ENCODE results near the gene MUC4. TPM values are rescaled to one million over a fixed set of nuclear protein-coding genes. Genes with fewer than 3 reads are reported as not detected.
A peak's percentile ranks its signal among the peaks of the same experiment; 100 is the strongest.

Gene MUC4
- total RNA-seq, 1 experiment from 2014 or later, result 1.5 TPM

DNA sequence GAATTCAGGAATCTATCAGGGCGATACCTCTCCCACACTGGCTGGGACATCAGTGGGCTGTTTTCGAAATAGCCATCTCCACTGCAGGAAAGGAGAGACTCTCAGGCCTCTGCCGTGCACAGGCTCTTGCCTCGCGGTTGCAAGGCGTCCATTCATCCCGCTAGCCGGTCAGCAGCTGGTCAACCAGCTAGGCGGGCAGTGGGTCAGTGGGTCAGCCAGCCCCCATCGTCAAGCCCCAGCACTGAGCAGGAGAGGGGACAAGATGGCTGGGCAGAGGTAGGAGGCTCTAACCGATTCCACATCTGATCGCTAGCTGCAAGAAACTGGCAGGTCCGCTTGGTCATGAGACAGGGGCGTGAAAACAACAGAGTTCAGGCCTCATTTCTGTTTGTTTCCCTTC, 45.1 kb downstream of the MUC4 start:
- no peaks in the 10 kb centered on the region for H3K36me3 ChIP-seq
- DNase-seq, result no peak
- H3K27me3 ChIP-seq, result no peaks in the 10 kb centered on the region

DNA sequence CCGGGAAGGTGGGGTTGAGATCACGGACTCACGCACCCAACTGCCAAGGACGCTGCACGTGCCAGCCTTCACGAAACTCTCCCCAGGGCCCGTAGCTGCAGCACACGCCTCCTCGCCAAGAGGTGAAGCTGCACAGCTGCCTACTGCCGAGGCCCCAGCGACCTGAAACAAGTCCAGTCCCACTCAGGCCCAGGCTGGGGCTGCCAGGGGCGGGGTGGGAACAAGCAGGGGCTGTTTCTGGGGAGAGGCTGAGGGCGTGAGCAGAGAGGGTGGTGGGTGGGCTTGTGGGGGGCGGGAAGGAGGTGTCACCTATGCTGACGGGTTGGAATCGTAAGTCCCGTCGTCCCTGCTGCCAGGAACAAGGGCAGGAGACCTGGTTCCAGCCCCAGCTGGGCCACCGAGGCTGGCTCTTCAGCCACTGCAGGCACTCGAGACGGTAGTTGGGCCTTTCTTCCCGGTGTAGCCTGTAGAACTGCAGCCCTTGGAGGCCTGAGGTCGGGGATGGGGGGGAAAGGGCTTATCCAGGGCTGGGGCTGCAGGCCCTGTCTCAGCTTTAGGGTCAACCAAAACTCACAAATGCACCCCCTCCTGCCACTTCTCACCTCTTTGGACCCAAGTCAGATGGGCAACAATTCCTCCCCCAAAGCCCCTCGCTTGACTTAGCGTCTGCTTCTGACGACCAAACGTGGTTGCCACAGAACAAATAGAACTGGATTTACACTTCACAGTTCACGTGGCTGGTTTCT, 46.6 kb downstream of the MUC4 start:
- no peaks in the 10 kb centered on the region for H3K36me3 ChIP-seq
- no peak overlapping the region for H3K27ac ChIP-seq
- no peak overlapping the region for H3K4me3 ChIP-seq
- no peak for DNase-seq
- H3K9me3 ChIP-seq (replicated peaks), result no peaks in the 10 kb centered on the region
- H3K27me3 ChIP-seq, result no peaks in the 10 kb centered on the region
- H3K4me1 ChIP-seq, result 0 out of 2 replicates have a peak, but pooled peaks cover 3% of the 10 kb centered on the region

More for the DNA sequence above, 45.1 kb downstream of the MUC4 start:
- H3K4me1 ChIP-seq, result 0 out of 2 replicates have a peak, but pooled peaks cover 3% of the 10 kb centered on the region
- no peak overlapping the region for H3K27ac ChIP-seq
- H3K4me3 ChIP-seq, result no peak overlapping the region
- no peaks in the 10 kb centered on the region for H3K9me3 ChIP-seq (replicated peaks)

GRCh38 chr3:195763843-195764825, 47.6 kb downstream of the MUC4 start:
- DNase-seq, result no peak
- H3K27ac ChIP-seq, result no peak overlapping the region
- no peaks in the 10 kb centered on the region for H3K36me3 ChIP-seq
- 0 out of 2 replicates have a peak, but pooled peaks cover 3% of the 10 kb centered on the region for H3K4me1 ChIP-seq
- no peaks in the 10 kb centered on the region for H3K9me3 ChIP-seq (replicated peaks)
- no peaks in the 10 kb centered on the region for H3K27me3 ChIP-seq
- H3K4me3 ChIP-seq, result no peak overlapping the region

DNA sequence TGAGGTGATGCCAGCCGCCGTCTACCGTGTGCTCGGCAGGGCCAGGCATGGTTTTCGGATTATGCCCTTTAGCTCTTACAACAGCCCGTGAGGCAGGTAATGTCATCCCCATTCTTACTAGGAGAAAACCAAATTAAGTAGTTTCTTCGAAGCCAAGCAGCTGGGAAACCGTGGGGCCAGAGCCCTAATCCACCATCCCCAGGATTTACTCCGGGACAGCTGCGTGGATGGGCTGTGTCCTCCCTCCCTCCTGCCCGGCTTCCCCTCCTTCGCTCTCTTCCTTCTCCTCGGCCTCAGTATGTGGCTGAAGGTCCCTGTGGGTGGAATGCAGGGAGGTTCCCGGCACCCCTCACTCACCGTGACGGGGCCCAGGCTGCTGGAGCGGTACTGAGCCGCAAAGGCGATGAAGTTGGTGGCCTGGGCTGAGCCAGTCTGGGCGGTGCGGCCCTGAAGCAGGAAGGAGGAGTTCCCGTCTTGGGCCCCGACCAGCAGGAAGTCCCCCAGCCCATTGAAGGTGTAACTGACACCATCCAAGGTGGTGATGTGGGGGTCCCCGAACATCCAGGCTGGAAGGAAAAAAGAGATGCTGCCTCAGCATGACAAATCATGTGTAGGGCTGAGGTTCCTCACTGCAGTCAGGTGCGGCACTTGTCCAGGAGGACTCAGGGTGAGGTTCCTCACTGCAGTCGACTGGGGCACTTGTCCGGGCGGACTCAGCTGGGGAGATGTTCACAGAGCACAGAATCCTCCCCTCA, 48.5 kb downstream of the MUC4 start:
- no peak overlapping the region for H3K27ac ChIP-seq
- DNase-seq, result peak; percentile 27 to 51
- no peaks in the 10 kb centered on the region for H3K27me3 ChIP-seq
- H3K4me3 ChIP-seq, result no peak overlapping the region
- 0 out of 2 replicates have a peak, but pooled peaks cover 3% of the 10 kb centered on the region for H3K4me1 ChIP-seq
- no peaks in the 10 kb centered on the region for H3K36me3 ChIP-seq
- H3K9me3 ChIP-seq (replicated peaks), result no peaks in the 10 kb centered on the region

DNA sequence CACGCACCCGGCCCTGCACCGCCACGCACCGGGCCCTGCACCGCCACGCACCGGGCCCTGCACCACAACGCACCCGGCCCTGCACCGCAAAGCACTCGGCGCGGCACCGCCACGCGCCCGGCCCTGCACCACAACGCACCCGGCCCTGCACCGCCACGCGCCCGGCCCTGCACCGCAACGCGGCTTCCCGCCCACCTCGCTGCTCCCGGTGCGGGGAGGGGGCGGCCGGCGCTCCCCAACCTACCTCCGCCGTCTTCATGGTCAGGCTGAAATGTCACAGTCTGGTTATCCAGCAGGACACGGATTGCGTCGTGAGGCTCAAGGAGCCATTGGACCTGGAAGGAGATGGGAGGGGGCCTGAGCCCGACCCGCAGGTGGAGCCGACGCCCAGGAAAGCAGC, 49.1 kb downstream of the MUC4 start:
- Histone ChIP-seq H3K36me3 (no peaks in the 10 kb centered on the region), H3K27ac (no peak overlapping the region), H3K27me3 (no peaks in the 10 kb centered on the region), H3K9me3 (replicated peaks) (no peaks in the 10 kb centered on the region), H3K4me3 (no peak overlapping the region), H3K4me1 (0 out of 2 replicates have a peak, but pooled peaks cover 3% of the 10 kb centered on the region)
- DNase-seq, result no peak

DNA sequence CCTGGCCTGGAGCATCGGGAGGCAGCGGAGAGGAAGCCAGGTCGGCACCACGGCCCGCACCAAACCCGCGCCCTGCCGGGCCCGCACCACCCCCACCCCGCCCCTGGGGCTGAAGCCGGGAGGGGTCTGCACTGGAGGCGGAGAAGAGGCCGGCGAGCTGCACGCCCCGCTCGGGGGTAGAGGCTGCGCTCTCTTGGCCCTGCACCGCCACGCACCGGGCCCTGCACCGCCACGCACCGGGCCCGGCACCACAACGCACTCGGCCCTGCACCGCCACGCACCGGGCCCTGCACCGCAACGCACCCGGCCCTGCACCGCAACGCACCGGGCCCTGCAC, 49.5 kb downstream of the MUC4 start:
- no peak overlapping the region for H3K27ac ChIP-seq
- no peaks in the 10 kb centered on the region for H3K9me3 ChIP-seq (replicated peaks)
- DNase-seq, result no peak
- no peaks in the 10 kb centered on the region for H3K36me3 ChIP-seq
- H3K4me3 ChIP-seq, result no peak overlapping the region
- H3K27me3 ChIP-seq, result no peaks in the 10 kb centered on the region
- H3K4me1 ChIP-seq, result 0 out of 2 replicates have a peak, but pooled peaks cover 3% of the 10 kb centered on the region

- no peak overlapping the region for H3K27ac ChIP-seq
- H3K27me3 ChIP-seq, result no peaks in the 10 kb centered on the region
Measured at GRCh38 chr3:195761567-195762248, 50.0 kb downstream of the MUC4 start.

DNA sequence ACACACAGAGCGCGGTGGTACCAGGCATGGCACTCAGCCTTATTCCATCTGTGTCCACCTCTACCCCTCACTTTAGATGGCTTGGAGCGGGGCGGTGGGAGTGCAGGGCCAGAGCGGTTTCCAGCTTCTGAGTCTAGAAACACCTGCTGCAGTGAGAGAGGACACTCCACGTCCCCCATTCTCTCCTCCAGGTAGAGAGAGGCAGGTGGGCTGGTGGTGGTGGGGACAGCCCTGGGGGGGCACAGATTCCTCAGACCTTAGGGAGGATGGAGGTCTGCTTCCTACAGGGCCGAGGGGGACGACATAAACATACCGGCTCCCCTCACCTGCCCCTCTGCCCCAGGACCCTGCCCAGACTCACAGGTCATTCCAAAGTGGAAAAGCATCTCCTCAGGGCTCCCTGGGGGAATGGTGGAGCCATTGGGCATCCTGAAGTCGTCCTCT, 50.6 kb downstream of the MUC4 start:
- no peaks in the 10 kb centered on the region for H3K27me3 ChIP-seq
- no peak for DNase-seq

More at GRCh38 chr3:195761567-195762248, 50.0 kb downstream of the MUC4 start:
- 0 out of 2 replicates have a peak, but pooled peaks cover 3% of the 10 kb centered on the region for H3K4me1 ChIP-seq
- H3K4me3 ChIP-seq, result no peak overlapping the region
- no peak for DNase-seq
- H3K36me3 ChIP-seq, result no peaks in the 10 kb centered on the region
- H3K9me3 ChIP-seq (replicated peaks), result no peaks in the 10 kb centered on the region

DNA sequence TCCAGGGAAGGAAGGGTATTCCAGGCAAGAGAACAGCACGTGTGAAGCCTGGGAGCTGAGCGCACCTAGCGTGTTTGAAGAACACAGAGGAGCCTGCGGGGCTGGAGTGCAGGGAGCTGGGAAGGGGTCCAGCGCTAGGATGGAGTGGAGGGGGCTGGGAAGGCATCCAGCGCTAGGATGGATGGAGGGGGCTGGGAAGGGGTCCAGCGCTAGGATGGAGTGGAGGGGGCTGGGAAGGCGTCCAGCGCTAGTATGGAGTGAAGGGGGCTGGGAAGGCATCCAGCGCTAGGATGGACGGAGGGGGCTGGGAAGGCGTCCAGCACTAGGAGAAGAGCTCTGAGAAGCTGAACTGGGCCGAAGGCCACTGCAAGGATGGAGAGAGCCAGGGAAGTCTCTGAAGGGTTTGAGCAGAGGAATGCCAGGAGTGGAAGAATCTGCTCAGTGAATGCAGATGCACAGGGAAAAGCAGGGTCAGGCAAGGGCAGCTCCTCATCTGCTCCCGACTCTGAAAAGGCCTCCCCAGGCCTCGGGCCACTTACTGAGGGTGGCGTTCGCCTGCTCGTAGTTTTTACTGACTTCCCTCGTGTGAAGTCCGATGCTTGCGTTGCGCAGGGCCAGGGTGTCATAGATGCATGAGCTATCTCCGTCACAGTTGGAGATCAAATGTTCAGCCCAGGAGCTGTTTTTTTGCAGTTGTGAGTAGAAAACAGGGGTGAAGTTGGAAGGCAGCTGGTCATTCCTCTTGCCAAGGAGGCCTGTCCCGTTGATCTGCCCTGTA, 51.2 kb downstream of the MUC4 start:
- Histone ChIP-seq H3K9me3 (replicated peaks) (no peaks in the 10 kb centered on the region), H3K27ac (no peak overlapping the region), H3K27me3 (no peaks in the 10 kb centered on the region), H3K4me1 (0 out of 2 replicates have a peak, but pooled peaks cover 3% of the 10 kb centered on the region), H3K36me3 (no peaks in the 10 kb centered on the region), H3K4me3 (no peak overlapping the region)
- DNase-seq, result no peak

More for the DNA sequence above, 50.6 kb downstream of the MUC4 start:
- H3K9me3 ChIP-seq (replicated peaks), result no peaks in the 10 kb centered on the region
- no peak overlapping the region for H3K27ac ChIP-seq
- no peaks in the 10 kb centered on the region for H3K36me3 ChIP-seq
- 0 out of 2 replicates have a peak, but pooled peaks cover 3% of the 10 kb centered on the region for H3K4me1 ChIP-seq
- H3K4me3 ChIP-seq, result no peak overlapping the region

- H3K27me3 ChIP-seq, result no peaks in the 10 kb centered on the region
- peak; percentile 16 to 26 for DNase-seq
Measured at GRCh38 chr3:195758721-195759353, 52.9 kb downstream of the MUC4 start.

DNA sequence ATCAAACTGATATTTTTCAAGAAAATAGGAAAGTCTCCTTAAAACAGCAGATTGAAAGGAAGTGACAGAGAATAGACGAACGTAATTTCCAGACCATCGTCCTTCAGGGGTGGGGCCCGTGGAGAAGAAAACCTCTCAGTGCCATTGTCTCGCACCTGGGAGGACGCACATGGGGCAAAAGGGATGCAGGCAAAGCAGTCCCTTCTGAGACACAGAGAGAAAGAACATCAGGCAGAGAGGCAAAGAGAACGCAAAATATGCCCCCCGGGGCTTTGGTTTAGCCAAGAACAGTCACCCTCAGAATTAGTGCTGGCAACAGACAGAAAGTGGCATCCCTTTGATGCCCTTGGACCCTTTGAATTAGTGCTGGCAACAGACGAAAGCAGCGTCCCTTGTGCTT, 53.9 kb downstream of the MUC4 start:
- Histone ChIP-seq H3K4me1 (no peaks in the 10 kb centered on the region), H3K36me3 (no peaks in the 10 kb centered on the region), H3K4me3 (no peak overlapping the region), H3K27me3 (no peaks in the 10 kb centered on the region), H3K27ac (no peak overlapping the region), H3K9me3 (replicated peaks) (no peaks in the 10 kb centered on the region)
- DNase-seq, result no peak

More at GRCh38 chr3:195758721-195759353, 52.9 kb downstream of the MUC4 start:
- Histone ChIP-seq H3K9me3 (replicated peaks) (no peaks in the 10 kb centered on the region), H3K4me1 (0 out of 2 replicates have a peak, but pooled peaks cover 3% of the 10 kb centered on the region), H3K27ac (no peak overlapping the region), H3K36me3 (no peaks in the 10 kb centered on the region), H3K4me3 (no peak overlapping the region)

GRCh38 chr3:195757438-195757770, 54.3 kb downstream of the MUC4 start:
- Histone ChIP-seq H3K4me3 (no peak overlapping the region), H3K36me3 (no peaks in the 10 kb centered on the region), H3K4me1 (no peaks in the 10 kb centered on the region), H3K9me3 (replicated peaks) (no peaks in the 10 kb centered on the region), H3K27me3 (no peaks in the 10 kb centered on the region), H3K27ac (no peak overlapping the region)
- no peak for DNase-seq

Data from SJCRH30 (cell line).